AG04449 (cell line): ENCODE results near the gene HOXA9.

Experiments used
- CTCF ChIA-PET: fragments of 350-600 bp; formaldehyde crosslinking; extraction: SDS; loops from one replicate; lab custom pipeline; 2021; ENCODE audit warnings: antibody characterized with exemption; lab: Yijun Ruan, JAX
- POLR2A ChIA-PET: fragments of 400-600, 350-600 bp; formaldehyde crosslinking; extraction: SDS; loops from one replicate; lab custom pipeline; 2020; ENCODE audit warnings: antibody characterized with exemption, inconsistent platforms; lab: Yijun Ruan, JAX
- DNase-seq: peaks from one replicate; pipeline ENCODE4 v3.0.0-alpha.2; 2010; ENCODE audit warnings: low read depth, low spot score
- H3K4me3 ChIP-seq: 2 replicates; pipeline ENCODE4 v1.5.1; 2011; ENCODE audit warnings: low read depth, mild to moderate bottlenecking, control low read depth, low read length
- TF ChIP-seq, protein P1 (sequence below): IDR thresholded peaks from one replicate; pipeline ENCODE4 v1.5.1; 2011; ENCODE audit warnings: mild to moderate bottlenecking, moderate library complexity, low read length, control low read depth, inconsistent platforms; ENCODE audit not compliant: insufficient read depth; ENCODE audit errors: missing control alignments

Gene HOXA9

DNA sequence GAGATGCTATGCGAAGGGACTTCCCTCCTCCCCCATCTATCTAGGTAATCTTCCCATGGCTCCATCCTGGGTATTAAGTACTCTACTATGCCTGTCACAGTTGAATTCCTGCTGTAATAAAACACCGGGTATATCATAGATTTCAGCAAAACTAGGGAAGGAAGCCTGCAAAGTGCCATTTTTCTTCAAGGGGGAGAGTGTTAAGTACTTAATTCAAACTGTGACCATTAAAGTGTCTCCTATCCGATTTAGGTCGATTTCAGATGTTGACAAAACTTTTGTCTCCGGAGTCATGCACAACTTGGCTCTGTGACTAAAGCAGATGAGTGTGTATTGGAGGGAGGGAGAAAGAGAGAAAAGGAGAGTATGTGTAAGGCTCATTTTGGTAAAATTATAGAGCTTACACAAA, 39.3 kb downstream of the HOXA9 start:
- H3K4me3 ChIP-seq: no peak overlapping the region
- DNase-seq: no peak
- POLR2A ChIA-PET: no interaction called here
- TF ChIP-seq, protein P1, sequence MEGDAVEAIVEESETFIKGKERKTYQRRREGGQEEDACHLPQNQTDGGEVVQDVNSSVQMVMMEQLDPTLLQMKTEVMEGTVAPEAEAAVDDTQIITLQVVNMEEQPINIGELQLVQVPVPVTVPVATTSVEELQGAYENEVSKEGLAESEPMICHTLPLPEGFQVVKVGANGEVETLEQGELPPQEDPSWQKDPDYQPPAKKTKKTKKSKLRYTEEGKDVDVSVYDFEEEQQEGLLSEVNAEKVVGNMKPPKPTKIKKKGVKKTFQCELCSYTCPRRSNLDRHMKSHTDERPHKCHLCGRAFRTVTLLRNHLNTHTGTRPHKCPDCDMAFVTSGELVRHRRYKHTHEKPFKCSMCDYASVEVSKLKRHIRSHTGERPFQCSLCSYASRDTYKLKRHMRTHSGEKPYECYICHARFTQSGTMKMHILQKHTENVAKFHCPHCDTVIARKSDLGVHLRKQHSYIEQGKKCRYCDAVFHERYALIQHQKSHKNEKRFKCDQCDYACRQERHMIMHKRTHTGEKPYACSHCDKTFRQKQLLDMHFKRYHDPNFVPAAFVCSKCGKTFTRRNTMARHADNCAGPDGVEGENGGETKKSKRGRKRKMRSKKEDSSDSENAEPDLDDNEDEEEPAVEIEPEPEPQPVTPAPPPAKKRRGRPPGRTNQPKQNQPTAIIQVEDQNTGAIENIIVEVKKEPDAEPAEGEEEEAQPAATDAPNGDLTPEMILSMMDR: no peak
- CTCF ChIA-PET: interaction anchor here (1.1 to 1.7 kb wide), 2 partner anchors 11 to 272 kb away, joined by 3 read pairs; no protein-coding TSS in a partner anchor

DNA sequence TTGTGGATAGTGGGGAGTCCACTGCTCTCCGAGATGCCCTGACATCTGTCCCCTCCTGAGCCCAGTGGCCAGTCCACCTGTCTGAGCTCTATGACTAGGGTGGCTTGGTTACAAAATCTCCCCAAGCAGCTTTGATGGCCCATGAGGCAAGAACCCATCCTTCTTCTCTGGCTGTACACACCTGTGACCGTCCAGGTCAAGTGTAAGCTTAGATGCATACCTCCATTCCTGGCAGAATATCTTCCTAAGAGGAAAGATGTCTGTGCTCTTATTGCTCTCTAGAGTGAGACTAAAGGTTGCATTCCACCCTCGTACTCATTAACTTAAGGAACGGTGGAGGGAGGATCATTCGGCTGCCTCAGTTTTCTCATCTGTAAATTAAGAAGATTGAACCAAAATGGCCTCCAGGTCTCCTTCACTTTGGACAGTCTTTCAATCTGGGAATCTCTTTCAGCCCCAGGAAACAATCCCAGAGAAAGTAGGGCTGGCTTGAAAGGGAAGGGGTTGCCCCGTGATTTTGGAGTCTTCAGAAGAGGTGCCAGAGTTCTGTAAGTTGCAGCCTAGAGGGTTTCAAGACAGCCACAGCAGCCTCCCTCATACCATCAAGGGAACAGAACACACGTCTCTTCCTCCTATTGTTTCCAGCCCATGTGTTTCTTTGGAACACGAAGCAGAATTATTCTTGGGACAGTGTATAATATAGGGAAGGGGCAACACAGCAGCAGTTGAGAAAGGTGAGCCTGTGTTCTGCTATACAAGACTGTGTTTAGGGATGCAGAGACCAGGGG, 40.2 kb downstream of the HOXA9 start:
- H3K4me3 ChIP-seq: no peak overlapping the region
- ChIA-PET POLR2A (interaction anchor here (1.0 kb wide), 1 partner anchor 28 kb away, joined by 3 read pairs; no protein-coding TSS in a partner anchor), CTCF (interaction anchor here (1.0 kb wide), 1 partner anchor 9 kb away, joined by 3 read pairs; no protein-coding TSS in a partner anchor)
- no peak for DNase-seq
- TF ChIP-seq, protein P1: no peak

DNA sequence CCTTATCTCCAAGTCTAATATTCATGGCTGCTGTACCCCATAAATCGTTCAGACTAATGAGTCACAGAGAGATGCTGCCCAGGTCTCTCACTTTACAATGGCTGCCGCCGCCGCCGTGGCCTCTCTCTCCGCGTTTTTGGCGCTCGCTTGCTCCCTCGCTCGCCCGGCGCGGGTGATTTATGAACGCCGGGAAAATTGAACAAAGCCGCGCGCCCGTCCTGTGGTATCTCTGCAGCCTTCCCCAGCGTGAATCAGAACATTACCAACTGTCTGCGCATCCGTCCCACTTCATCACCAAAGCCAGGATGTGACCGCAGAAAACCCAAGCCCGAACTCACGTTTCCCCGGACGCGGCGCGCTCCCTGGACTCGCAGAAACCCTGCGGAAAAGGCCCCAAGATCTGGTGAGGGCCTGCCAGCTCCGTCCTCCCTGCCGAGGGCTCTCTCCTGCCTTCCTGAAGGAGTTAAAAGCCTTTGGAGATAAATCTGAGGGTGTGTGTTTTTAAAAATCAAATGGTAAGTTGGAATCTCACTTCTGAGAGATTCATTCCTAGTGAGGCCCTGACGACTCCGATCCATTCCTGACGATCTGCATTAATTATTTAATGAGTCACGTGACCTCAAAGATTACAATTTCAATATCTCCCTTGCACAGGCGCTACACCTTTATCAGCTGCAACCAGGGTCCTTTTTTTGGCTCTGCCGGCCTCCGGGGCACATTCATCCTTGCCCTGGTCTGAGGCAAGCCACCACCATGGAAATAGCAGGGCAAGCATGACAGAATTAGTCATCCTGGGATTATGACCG, 41.0 kb downstream of the HOXA9 start:
- TF ChIP-seq, protein P1: no peak
- no peak overlapping the region for H3K4me3 ChIP-seq
- ChIA-PET CTCF (interaction anchor here (1.0 kb wide), 1 partner anchor 8 kb away, joined by 3 read pairs; no protein-coding TSS in a partner anchor), POLR2A (interaction anchor here (0.6 to 1.0 kb wide), 2 partner anchors 13 to 27 kb away, joined by 3 read pairs; no protein-coding TSS in a partner anchor)
- DNase-seq: no peak

GRCh38 chr7:27123477-27124053, 41.8 kb downstream of the HOXA9 start:
- CTCF ChIA-PET: no interaction called here
- POLR2A ChIA-PET: interaction anchor here (0.6 kb wide), 1 partner anchor 14 kb away, joined by 3 read pairs; no protein-coding TSS in a partner anchor
- TF ChIP-seq, protein P1: no peak
- DNase-seq: no peak
- H3K4me3 ChIP-seq: no peak overlapping the region

DNA sequence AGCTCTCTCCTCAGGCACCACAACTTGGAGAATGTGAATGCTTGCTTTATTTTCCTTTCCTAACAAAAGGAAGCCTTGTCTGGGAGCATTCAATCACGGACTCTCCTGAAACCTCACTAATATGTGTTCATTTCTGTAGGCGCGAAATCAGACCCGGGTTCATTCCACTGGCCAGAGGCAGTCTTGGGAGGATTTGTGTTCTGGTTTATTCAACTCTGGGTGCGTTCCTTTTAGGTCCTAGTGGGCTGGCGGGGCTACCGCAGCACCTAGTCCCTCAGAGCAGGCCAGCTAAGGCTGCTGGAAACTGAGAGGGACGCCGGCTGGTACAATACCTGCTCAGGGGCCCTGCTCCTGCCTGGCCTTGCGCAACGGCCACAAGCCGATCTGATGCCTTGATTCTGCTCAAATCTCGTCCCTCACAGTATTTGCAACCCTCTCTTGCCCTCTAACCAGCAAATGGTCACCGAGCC, 42.3 kb downstream of the HOXA9 start:
- H3K4me3 ChIP-seq: no peak overlapping the region
- no peak for DNase-seq
- ChIA-PET POLR2A (no interaction called here), CTCF (no interaction called here)
- TF ChIP-seq, protein P1: no peak
